NCI-H1105 treated with DMSO at 0.1 percent for 48 hours (cell line): ENCODE data around the gene CCDC74B.
"Not testable (repeated sequence)": the region's sequence is repeated elsewhere in the genome, so short reads cannot be mapped to it uniquely, and the experiment has no call there.

Source experiments
- DNase-seq: peaks from one replicate; lab custom pipeline; 2025; lab: John Stamatoyannopoulos, UW

The CCDC74B gene

GRCh38 chr2:130145006-130145414 is at the start of gene CCDC74B:
Gene CCDC74B (minus strand): TSS chr2:130145112. CDS start chr2:130144996, 116 bp downstream.
- DNase-seq = peak; percentile 41

GRCh38 chr2:130193824-130194223 is 48.9 kb upstream of the CCDC74B start:
- DNase-seq = not testable (repeated sequence)

GRCh38 chr2:130192451-130192850 is 47.5 kb upstream of the CCDC74B start:
- DNase-seq = not testable (repeated sequence)

- DNase-seq = not testable (repeated sequence)
Observed at GRCh38 chr2:130191319-130191718, 46.4 kb upstream of the CCDC74B start.

- DNase-seq = no peak
Observed at GRCh38 chr2:130190237-130190636, 45.3 kb upstream of the CCDC74B start.

- not testable (repeated sequence) for DNase-seq
Observed at GRCh38 chr2:130188958-130189357, 44.0 kb upstream of the CCDC74B start.

- not testable (repeated sequence) for DNase-seq
Observed at GRCh38 chr2:130187859-130188792, 43.2 kb upstream of the CCDC74B start.

- DNase-seq = no peak
Observed at GRCh38 chr2:130187268-130187667, 42.4 kb upstream of the CCDC74B start.

GRCh38 chr2:130186391-130186790 is 41.5 kb upstream of the CCDC74B start:
- DNase-seq = no peak

GRCh38 chr2:130185896-130186295 is 41.0 kb upstream of the CCDC74B start:
- DNase-seq = no peak

GRCh38 chr2:130185436-130185835 is 40.5 kb upstream of the CCDC74B start:
- DNase-seq = no peak

- DNase-seq = no peak
Observed at GRCh38 chr2:130183512-130184373, 38.8 kb upstream of the CCDC74B start.

GRCh38 chr2:130182826-130183511 is 38.1 kb upstream of the CCDC74B start:
- DNase-seq = not testable (repeated sequence)

GRCh38 chr2:130181880-130182682 is 37.2 kb upstream of the CCDC74B start, which contains the start of gene MZT2B:
Gene MZT2B (plus strand): TSS chr2:130182262. CDS start chr2:130182283, 21 bp downstream.
- DNase-seq = peak; percentile 75

- DNase-seq = peak; percentile 89
Observed at GRCh38 chr2:130181325-130181879, 36.5 kb upstream of the CCDC74B start, which contains the start of gene SMPD4. Gene SMPD4 (minus strand): TSS chr2:130181602. CDS start chr2:130176592, 5,010 bp downstream.

GRCh38 chr2:130180404-130181324 is 35.8 kb upstream of the CCDC74B start:
- not testable (repeated sequence) for DNase-seq

- DNase-seq = not testable (repeated sequence)
Observed at GRCh38 chr2:130174866-130175265, 30.0 kb upstream of the CCDC74B start.

- no peak for DNase-seq
Observed at GRCh38 chr2:130169896-130170295, 25.0 kb upstream of the CCDC74B start.

- DNase-seq = not testable (repeated sequence)
Observed at GRCh38 chr2:130169163-130169562, 24.3 kb upstream of the CCDC74B start.
